ENCODE data around the gene STX2.
A peak's percentile ranks its signal among the peaks of the same experiment; 100 is the strongest.

Gene STX2

DNA sequence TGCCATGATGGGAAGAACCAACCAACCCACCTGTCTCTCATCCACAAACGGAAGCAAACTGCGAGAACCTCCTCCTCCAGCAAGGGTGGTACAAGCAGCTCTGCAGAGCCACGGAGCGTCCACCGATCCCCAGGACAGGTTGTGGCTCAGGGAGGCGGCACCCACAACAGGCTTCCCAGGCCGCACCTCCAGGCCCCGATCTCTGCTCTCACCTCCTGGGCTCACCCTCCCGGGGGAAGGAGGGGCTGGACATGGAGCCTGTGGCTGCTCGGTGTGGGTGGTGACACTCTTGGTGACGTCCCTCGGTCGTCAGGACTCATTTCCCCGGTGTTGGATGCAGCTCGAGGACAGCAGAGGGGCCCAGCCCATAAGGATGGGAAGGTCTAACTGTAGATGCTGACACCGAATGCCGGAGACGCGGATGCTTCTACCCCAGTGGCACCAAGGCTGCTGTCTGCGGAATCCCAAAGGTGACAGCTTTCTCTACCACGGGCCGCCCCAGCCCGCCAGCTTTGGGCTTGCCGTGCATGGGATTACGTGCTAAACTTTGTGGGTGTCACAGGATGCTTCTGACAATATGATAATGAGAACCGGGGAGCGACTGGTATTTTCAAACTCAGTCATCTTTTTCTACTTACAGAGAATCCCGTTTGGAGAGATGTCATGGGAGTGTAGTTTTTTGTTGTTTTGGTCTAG, 58.0 kb downstream of the STX2 start:
- WGBS (ENCODE audit: insufficient coverage), result 97% methylated on average over 24 of the region's 28 CpGs
- peaks cover 0 to 15% (median 3%) of the 10 kb centered on the region in 5 experiments for H3K27me3 ChIP-seq (replicated peaks in 2 of 5; ENCODE audit: control insufficient read depth in 4 of 5, insufficient read depth in 5 of 5, low read length in 4 of 5)

DNA sequence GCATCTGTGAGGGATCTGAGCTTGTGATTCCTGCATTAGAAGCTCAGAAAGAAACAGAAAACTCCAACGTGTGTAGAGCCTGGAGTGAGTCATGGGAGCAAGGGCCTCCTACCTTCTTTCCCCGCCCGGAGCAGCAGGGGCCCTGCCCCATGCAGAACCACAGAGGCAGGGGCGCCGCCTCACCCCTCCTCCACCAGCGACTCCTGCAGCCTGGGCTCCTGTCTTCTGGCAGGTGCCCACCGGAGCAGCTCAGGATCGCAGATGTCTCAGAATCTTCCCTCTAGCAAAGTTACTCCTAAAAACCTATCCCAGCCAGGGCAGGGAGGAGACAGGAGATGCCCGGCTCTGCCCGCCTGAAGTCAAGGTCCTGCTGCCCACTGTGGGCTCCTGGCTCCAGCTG, 58.7 kb downstream of the STX2 start:
- H3K9me3 ChIP-seq (ENCODE audit: control extremely low read depth in 1 of 5, control insufficient read depth in 4 of 5, insufficient read depth in 2 of 5, low read depth in 1 of 5, low read length in 4 of 5), result peaks cover 0 to 16% (median 4%) of the 10 kb centered on the region in 5 experiments
- H3K27ac ChIP-seq (ENCODE audit: insufficient read depth in 1 of 2, low read depth in 1 of 2, low read length in 2 of 2, poor library complexity in 1 of 2, severe bottlenecking in 2 of 2), result no peak overlapping the region
- peaks cover 0 to 13% (median 10%) of the 10 kb centered on the region in 4 experiments for H3K4me1 ChIP-seq (ENCODE audit: control extremely low read depth in 1 of 4, control insufficient read depth in 4 of 4, insufficient read depth in 4 of 4, low read length in 3 of 4)
- CTCF ChIA-PET, result no interaction called here
- H3K4me3 ChIP-seq (ENCODE audit: control insufficient read depth in 1 of 7, extremely low read depth in 1 of 7, insufficient read depth in 4 of 7, low read depth in 2 of 7, low read length in 6 of 7), result no peak overlapping the region
- no peaks in the 10 kb centered on the region for H3K36me3 ChIP-seq (ENCODE audit: control insufficient read depth in 4 of 4, insufficient read depth in 4 of 4, low read length in 3 of 4)
- no peak for DNase-seq
- POLR2A ChIA-PET, result no interaction called here
- 91% methylated on average over 7 of the region's 10 CpGs for WGBS (ENCODE audit: insufficient coverage)
- H3K27me3 ChIP-seq (replicated peaks in 2 of 5; ENCODE audit: control insufficient read depth in 4 of 5, insufficient read depth in 5 of 5, low read length in 4 of 5), result peaks cover 0 to 21% (median 9%) of the 10 kb centered on the region in 5 experiments

More for the DNA sequence above, 58.0 kb downstream of the STX2 start:
- Histone ChIP-seq H3K9me3 (ENCODE audit: control extremely low read depth in 1 of 5, control insufficient read depth in 4 of 5, insufficient read depth in 2 of 5, low read depth in 1 of 5, low read length in 4 of 5) (peaks cover 0 to 20% (median 4%) of the 10 kb centered on the region in 5 experiments), H3K4me3 (ENCODE audit: control insufficient read depth in 1 of 7, extremely low read depth in 1 of 7, insufficient read depth in 4 of 7, low read depth in 2 of 7, low read length in 6 of 7) (no peak overlapping the region), H3K36me3 (ENCODE audit: control insufficient read depth in 4 of 4, insufficient read depth in 4 of 4, low read length in 3 of 4) (no peaks in the 10 kb centered on the region), H3K4me1 (ENCODE audit: control extremely low read depth in 1 of 4, control insufficient read depth in 4 of 4, insufficient read depth in 4 of 4, low read length in 3 of 4) (peaks cover 0 to 8% (median 6%) of the 10 kb centered on the region in 4 experiments), H3K27ac (ENCODE audit: insufficient read depth in 1 of 2, low read depth in 1 of 2, low read length in 2 of 2, poor library complexity in 1 of 2, severe bottlenecking in 2 of 2) (no peak overlapping the region)
- ChIA-PET CTCF (no interaction called here), POLR2A (no interaction called here)
- no peak for DNase-seq

DNA sequence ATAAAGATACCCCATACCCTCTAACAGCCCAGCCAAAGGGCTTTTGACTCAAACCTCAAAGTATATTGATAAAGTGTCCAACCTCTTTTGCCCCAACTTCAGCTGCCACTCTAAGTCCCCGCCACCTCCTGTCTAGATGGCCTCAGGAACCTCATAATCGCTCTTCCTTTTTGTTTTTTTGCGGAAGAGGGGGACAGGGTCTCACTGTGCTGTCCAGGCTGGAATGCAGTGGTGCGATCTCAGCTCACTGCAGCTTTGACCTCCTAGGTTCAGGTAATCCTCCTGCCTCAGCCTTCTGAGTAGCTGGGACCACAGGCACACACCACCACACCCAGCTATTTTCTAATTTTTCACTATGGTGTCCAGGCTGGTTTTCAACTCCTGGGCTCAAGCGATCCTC, 60.3 kb downstream of the STX2 start:
- ChIA-PET POLR2A (no interaction called here), CTCF (interaction anchor here (1.2 kb wide), 1 partner anchor 41 kb away, joined by 3 read pairs; no protein-coding TSS in a partner anchor)
- Histone ChIP-seq H3K36me3 (ENCODE audit: control insufficient read depth in 4 of 4, insufficient read depth in 4 of 4, low read length in 3 of 4) (no peaks in the 10 kb centered on the region), H3K9me3 (ENCODE audit: control extremely low read depth in 1 of 5, control insufficient read depth in 4 of 5, insufficient read depth in 2 of 5, low read depth in 1 of 5, low read length in 4 of 5) (peaks cover 0 to 5% (median 0%) of the 10 kb centered on the region in 5 experiments), H3K27me3 (replicated peaks in 2 of 5; ENCODE audit: control insufficient read depth in 4 of 5, insufficient read depth in 5 of 5, low read length in 4 of 5) (peaks cover 0 to 26% (median 9%) of the 10 kb centered on the region in 5 experiments), H3K27ac (ENCODE audit: insufficient read depth in 1 of 2, low read depth in 1 of 2, low read length in 2 of 2, poor library complexity in 1 of 2, severe bottlenecking in 2 of 2) (no peak overlapping the region), H3K4me3 (ENCODE audit: control insufficient read depth in 1 of 7, extremely low read depth in 1 of 7, insufficient read depth in 4 of 7, low read depth in 2 of 7, low read length in 6 of 7) (no peak overlapping the region), H3K4me1 (ENCODE audit: control extremely low read depth in 1 of 4, control insufficient read depth in 4 of 4, insufficient read depth in 4 of 4, low read length in 3 of 4) (peaks cover 0 to 13% (median 10%) of the 10 kb centered on the region in 4 experiments)
- 96% methylated on average over 4 of the region's 5 CpGs for WGBS (ENCODE audit: insufficient coverage)
- no peak for DNase-seq

DNA sequence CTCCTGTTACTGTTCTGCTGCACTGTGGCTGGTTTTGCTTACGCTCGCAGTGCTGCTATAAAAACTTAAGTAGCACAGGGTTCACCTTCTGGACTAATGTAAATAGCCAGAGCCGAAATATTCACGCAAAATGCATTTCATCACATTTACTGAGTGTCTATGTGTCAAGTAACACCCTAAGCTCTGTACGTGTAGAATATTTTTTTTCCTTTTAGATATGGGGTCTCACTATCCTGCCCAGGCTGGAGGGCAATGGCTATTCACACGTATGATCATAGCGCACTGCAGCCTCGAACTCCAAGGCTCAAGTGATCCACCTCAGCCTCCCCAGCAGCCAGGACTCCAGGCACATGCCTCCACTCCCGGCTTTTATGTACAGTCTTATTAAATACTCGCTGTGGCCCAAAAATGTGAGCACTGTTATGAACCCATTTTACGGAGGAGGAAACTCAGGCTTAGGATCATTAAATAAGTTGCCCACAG, 62.2 kb downstream of the STX2 start:
- no peak overlapping the region for H3K27ac ChIP-seq (ENCODE audit: insufficient read depth in 1 of 2, low read depth in 1 of 2, low read length in 2 of 2, poor library complexity in 1 of 2, severe bottlenecking in 2 of 2)
- ChIA-PET POLR2A (no interaction called here), CTCF (interaction anchor here (0.6 to 1.1 kb wide), 3 partner anchors 21 to 44 kb away, joined by 3 to 4 read pairs (median 3); no protein-coding TSS in a partner anchor)
- H3K27me3 ChIP-seq (replicated peaks in 2 of 5; ENCODE audit: control insufficient read depth in 4 of 5, insufficient read depth in 5 of 5, low read length in 4 of 5), result peaks cover 0 to 26% (median 9%) of the 10 kb centered on the region in 5 experiments
- H3K4me1 ChIP-seq (ENCODE audit: control extremely low read depth in 1 of 4, control insufficient read depth in 4 of 4, insufficient read depth in 4 of 4, low read length in 3 of 4), result peaks cover 0 to 13% (median 10%) of the 10 kb centered on the region in 4 experiments
- peaks cover 0 to 5% (median 0%) of the 10 kb centered on the region in 5 experiments for H3K9me3 ChIP-seq (ENCODE audit: control extremely low read depth in 1 of 5, control insufficient read depth in 4 of 5, insufficient read depth in 2 of 5, low read depth in 1 of 5, low read length in 4 of 5)
- DNase-seq, result no peak
- H3K36me3 ChIP-seq (ENCODE audit: control insufficient read depth in 4 of 4, insufficient read depth in 4 of 4, low read length in 3 of 4), result no peaks in the 10 kb centered on the region
- WGBS (ENCODE audit: insufficient coverage), result 90% methylated on average over 11 of the region's 11 CpGs
- peak overlapping the region in 4 of 7 experiments; percentile 60 to 79 (median 66) for H3K4me3 ChIP-seq (ENCODE audit: control insufficient read depth in 1 of 7, extremely low read depth in 1 of 7, insufficient read depth in 4 of 7, low read depth in 2 of 7, low read length in 6 of 7)

DNA sequence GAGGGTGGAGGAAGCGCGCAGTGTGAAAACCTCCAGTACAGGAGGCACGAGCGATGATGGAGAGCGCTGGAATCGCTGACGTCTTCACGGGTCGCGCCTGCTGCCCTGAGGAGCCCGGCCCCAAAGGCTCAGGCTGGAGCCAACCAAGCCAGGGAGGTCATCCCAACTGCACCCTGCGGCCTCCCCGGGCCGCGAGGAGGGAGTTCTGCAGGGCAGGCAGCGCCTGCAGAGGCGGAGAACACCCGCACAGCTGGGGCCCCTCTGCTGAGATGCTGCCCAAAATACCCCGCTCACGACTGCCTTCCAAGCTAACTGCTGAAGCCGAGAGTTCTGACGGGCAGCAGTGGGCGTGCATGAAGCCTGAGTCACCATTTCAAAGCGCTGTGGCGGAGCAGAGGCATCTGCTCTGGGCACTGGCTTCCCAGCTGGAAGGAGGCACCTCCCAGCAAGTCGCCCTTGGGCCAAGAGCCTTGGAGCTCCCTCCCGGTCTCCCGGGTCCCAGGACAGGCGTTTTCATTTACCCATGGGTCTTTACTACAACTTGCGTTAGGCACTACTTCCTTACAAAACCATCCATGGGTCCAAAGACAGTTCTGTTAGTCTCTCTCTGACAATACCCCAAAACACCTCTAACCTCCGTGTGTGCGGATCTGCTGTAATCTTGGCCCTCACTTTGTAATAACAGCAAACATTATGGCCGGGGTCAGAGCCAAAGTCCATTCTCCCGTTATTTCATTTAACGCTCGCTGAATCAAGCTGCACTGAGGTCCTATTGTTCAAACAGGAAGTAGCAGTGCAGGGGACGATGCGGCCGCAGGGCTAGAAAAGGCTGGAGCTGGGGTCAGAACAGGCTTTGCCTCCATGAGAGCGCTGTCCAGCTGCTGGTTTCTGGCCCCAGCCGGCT, 62.8 kb downstream of the STX2 start:
- WGBS (ENCODE audit: insufficient coverage), result 2% methylated on average over 41 of the region's 41 CpGs
- H3K36me3 ChIP-seq (ENCODE audit: control insufficient read depth in 4 of 4, insufficient read depth in 4 of 4, low read length in 3 of 4), result no peaks in the 10 kb centered on the region
- ChIA-PET POLR2A (no interaction called here), CTCF (interaction anchor here (0.5 to 1.1 kb wide), 4 partner anchors 21 to 762 kb away, joined by 3 to 4 read pairs (median 3); no protein-coding TSS in a partner anchor)
- no peak overlapping the region for H3K27ac ChIP-seq (ENCODE audit: insufficient read depth in 1 of 2, low read depth in 1 of 2, low read length in 2 of 2, poor library complexity in 1 of 2, severe bottlenecking in 2 of 2)
- peaks cover 0 to 26% (median 9%) of the 10 kb centered on the region in 5 experiments for H3K27me3 ChIP-seq (replicated peaks in 2 of 5; ENCODE audit: control insufficient read depth in 4 of 5, insufficient read depth in 5 of 5, low read length in 4 of 5)
- peaks cover 0 to 5% (median 0%) of the 10 kb centered on the region in 5 experiments for H3K9me3 ChIP-seq (ENCODE audit: control extremely low read depth in 1 of 5, control insufficient read depth in 4 of 5, insufficient read depth in 2 of 5, low read depth in 1 of 5, low read length in 4 of 5)
- DNase-seq, result peak; percentile 38 to 83 (median 79)
- H3K4me1 ChIP-seq (ENCODE audit: control extremely low read depth in 1 of 4, control insufficient read depth in 4 of 4, insufficient read depth in 4 of 4, low read length in 3 of 4), result peaks cover 0 to 13% (median 10%) of the 10 kb centered on the region in 4 experiments
- H3K4me3 ChIP-seq (ENCODE audit: control insufficient read depth in 1 of 7, extremely low read depth in 1 of 7, insufficient read depth in 4 of 7, low read depth in 2 of 7, low read length in 6 of 7), result peak overlapping the region in 6 of 7 experiments; percentile 19 to 79 (median 60)

DNA sequence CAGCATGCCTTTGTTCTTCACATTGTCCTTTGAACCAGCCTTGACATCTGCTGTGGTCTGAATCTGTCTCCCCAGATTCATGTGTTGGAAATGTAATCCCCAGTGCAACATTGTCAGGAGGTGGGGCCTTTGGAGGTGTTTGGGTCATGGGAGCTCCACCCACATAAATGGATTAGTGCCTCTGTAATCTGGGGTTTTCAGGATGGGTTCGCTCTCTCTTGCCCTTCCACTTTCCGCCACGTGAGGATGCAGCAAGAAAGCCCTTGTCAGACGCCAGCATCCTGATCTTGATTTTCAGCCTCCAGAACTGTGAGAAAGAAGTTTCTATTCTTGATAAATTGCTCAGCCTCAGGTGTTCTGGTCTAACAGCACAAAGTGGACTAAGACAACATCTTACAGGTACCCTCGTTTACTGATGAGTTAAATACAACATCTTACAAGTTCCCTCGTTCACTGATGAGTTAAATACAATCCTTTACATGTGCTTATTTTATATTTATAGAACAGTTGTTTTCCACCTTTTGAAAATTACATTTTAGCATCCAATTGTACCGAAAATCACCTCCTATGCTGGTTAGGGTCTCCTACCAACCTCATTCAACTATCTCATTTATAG, 68.5 kb downstream of the STX2 start:
- ChIA-PET CTCF (no interaction called here), POLR2A (no interaction called here)
- no peak overlapping the region for H3K27ac ChIP-seq (ENCODE audit: insufficient read depth in 1 of 2, low read depth in 1 of 2, low read length in 2 of 2, poor library complexity in 1 of 2, severe bottlenecking in 2 of 2)
- peaks cover 0 to 13% (median 2%) of the 10 kb centered on the region in 5 experiments for H3K27me3 ChIP-seq (replicated peaks in 2 of 5; ENCODE audit: control insufficient read depth in 4 of 5, insufficient read depth in 5 of 5, low read length in 4 of 5)
- WGBS (ENCODE audit: insufficient coverage), result 92% methylated on average over 5 of the region's 7 CpGs
- no peak overlapping the region for H3K4me3 ChIP-seq (ENCODE audit: control insufficient read depth in 1 of 7, extremely low read depth in 1 of 7, insufficient read depth in 4 of 7, low read depth in 2 of 7, low read length in 6 of 7)
- DNase-seq, result no peak
- H3K36me3 ChIP-seq (ENCODE audit: control insufficient read depth in 4 of 4, insufficient read depth in 4 of 4, low read length in 3 of 4), result no peaks in the 10 kb centered on the region
- peaks cover 0 to under 1% (median 0%) of the 10 kb centered on the region in 4 experiments for H3K4me1 ChIP-seq (ENCODE audit: control extremely low read depth in 1 of 4, control insufficient read depth in 4 of 4, insufficient read depth in 4 of 4, low read length in 3 of 4)
- peaks cover 0 to under 1% (median 0%) of the 10 kb centered on the region in 5 experiments for H3K9me3 ChIP-seq (ENCODE audit: control extremely low read depth in 1 of 5, control insufficient read depth in 4 of 5, insufficient read depth in 2 of 5, low read depth in 1 of 5, low read length in 4 of 5)

All from common myeloid progenitor, CD34-positive (primary cell).